Naive thymus-derived CD8-positive, alpha-beta T cell (primary cell): ENCODE results near the gene OR2D2. TPM values are rescaled to one million over a fixed set of nuclear protein-coding genes. Genes with fewer than 3 reads are reported as not detected.

Experiments
- ATAC-seq, 2 donors: fragments of 150-1000 bp; cut with Tn5 transposase in 1 of 2; sonication (Bioruptor Pico), chemical (Tn5 transposase) in 1 of 2; 1 replicate in 1 of 2; 2 replicates in 1 of 2; pipeline ENCODE4 v1.10.0; 2021; ENCODE audit warnings: mild to moderate bottlenecking in 2 of 2, moderate library complexity in 2 of 2
- POLR2A ChIA-PET: fragments of 350-600 bp; sonication (Branson Sonifier 250); formaldehyde crosslinking; loops from one replicate; lab custom pipeline; 2021; ENCODE audit warnings: antibody characterized with exemption; lab: Charles Lee
- DNase-seq, 10 donors: peaks; one replicate each; pipeline versions ENCODE4 v3.0.0 to v3.0.0-alpha.2; 2020 to 2022
- H3K27ac Mint-ChIP-seq, 10 donors: one replicate each; pipeline ENCODE4 v1.8.0; 2020 to 2022; ENCODE audit warnings: mild to moderate bottlenecking in 10 of 10, mixed read lengths in 10 of 10, moderate library complexity in 4 of 10, inconsistent platforms in 1 of 10
- H3K27me3 Mint-ChIP-seq, 5 donors: one replicate each; pipeline ENCODE4 v1.8.0; 2021 to 2022; ENCODE audit warnings: mixed read lengths in 5 of 5
- H3K36me3 Mint-ChIP-seq, 3 donors: one replicate each; pipeline ENCODE4 v1.8.0; 2020 to 2022; ENCODE audit warnings: mixed read lengths in 3 of 3, mild to moderate bottlenecking in 2 of 3, inconsistent platforms in 1 of 3
- H3K4me1 Mint-ChIP-seq, 4 donors: one replicate each; pipeline ENCODE4 v1.8.0; 2021 to 2022; ENCODE audit warnings: mixed read lengths in 4 of 4
- H3K4me3 Mint-ChIP-seq, 10 donors: one replicate each; pipeline ENCODE4 v1.8.0; 2020 to 2022; ENCODE audit warnings: mild to moderate bottlenecking in 10 of 10, mixed read lengths in 10 of 10, moderate library complexity in 6 of 10, inconsistent platforms in 1 of 10
- H3K9me3 Mint-ChIP-seq, 9 donors: one replicate each; pipeline ENCODE4 v1.8.0; 2020 to 2022; ENCODE audit warnings: mixed read lengths in 9 of 9, mild to moderate bottlenecking in 3 of 9, inconsistent platforms in 1 of 9, moderate library complexity in 1 of 9
- polyA plus RNA-seq, 3 donors: library from polyadenylated mRNA; unstranded; fragments of 300-500 nt; fragmentation: Illumina TruSeq; gene quantifications; one replicate each; pipeline ENCODE4 v1.2.3, GENCODE V29; 2021
- total RNA-seq, 8 experiments: library from RNA in 2 of 8; stranded (reverse) in 2 of 8; gene quantifications; one replicate each; pipeline ENCODE4 v1.2.3 and lab custom pipeline; 2021 to 2026

The OR2D2 gene, protein sequence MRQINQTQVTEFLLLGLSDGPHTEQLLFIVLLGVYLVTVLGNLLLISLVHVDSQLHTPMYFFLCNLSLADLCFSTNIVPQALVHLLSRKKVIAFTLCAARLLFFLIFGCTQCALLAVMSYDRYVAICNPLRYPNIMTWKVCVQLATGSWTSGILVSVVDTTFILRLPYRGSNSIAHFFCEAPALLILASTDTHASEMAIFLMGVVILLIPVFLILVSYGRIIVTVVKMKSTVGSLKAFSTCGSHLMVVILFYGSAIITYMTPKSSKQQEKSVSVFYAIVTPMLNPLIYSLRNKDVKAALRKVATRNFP
- total RNA-seq = not detected
- not detected for polyA plus RNA-seq
- 0 to 0.06 (median 0) reads per million in 6 experiments for total RNA-seq (lab: John Stamatoyannopoulos, UW)

GRCh38 chr11:6892400-6892799 is at the start of gene OR2D2:
TSS of gene OR2D2 (minus strand) at chr11:6892500. CDS start at chr11:6892500, 0 bp downstream.
- POLR2A ChIA-PET = no interaction called here
- peaks cover 0 to 10% (median 0%) of the 10 kb centered on the region in 9 donors for H3K9me3 Mint-ChIP-seq
- DNase-seq (no peak), ATAC-seq (no peak)
- H3K27me3 Mint-ChIP-seq = peaks cover 10 to 38% (median 18%) of the 10 kb centered on the region in 5 donors
- no peaks in the 10 kb centered on the region for H3K4me1 Mint-ChIP-seq
- H3K4me3 Mint-ChIP-seq = no peak within 1 kb of the TSS
- H3K27ac Mint-ChIP-seq = no peak within 1 kb of the TSS
- H3K36me3 Mint-ChIP-seq = no peaks in the 10 kb centered on the region

DNA sequence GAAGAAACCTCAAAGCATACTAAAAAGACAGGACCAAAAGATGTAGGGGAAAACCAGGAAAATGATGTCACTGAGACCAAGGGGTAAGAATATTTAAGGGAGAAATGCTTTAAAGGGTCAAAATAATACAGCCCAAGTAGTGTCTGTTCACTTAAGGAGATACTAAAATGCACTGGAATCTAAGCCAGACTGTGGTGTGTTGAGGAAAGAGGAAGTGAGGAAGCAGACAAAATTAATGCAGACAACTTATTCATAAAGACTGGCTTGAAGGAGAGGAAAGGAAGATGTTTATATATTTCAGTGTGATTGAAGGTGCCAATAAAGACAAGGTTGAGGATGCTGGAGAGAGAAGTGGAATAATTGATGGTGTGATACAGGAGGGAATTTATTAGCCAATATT is 49.7 kb upstream of the OR2D2 start:
- Mint-ChIP-seq H3K27me3 (peaks cover 0 to 2% (median 0%) of the 10 kb centered on the region in 5 donors), H3K36me3 (no peaks in the 10 kb centered on the region), H3K9me3 (no peaks in the 10 kb centered on the region), H3K4me3 (no peak overlapping the region), H3K27ac (no peak overlapping the region), H3K4me1 (no peaks in the 10 kb centered on the region)
- ATAC-seq (no peak), DNase-seq (no peak)
- POLR2A ChIA-PET = no interaction called here

DNA sequence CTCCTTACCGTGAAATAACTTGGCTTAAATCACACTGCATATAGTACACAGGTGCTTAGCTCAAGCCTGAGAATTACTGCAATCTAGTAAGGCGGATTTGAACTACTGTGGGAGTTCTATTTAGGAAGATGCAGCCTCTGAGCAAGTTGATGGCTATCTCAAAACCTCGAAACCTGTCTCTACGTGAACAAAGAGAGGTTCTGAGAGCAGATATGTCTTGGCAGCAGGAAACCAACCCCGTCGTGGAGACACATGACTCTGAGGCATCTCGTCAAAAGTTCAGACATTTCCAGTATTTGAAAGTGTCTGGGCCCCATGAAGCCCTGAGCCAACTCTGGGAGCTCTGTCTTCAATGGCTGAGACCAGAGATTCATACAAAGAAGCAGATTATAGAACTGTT is 39.8 kb upstream of the OR2D2 start:
- H3K27me3 Mint-ChIP-seq = peaks cover 28 to 71% (median 34%) of the 10 kb centered on the region in 5 donors
- H3K36me3 Mint-ChIP-seq = peaks cover 0 to 7% (median 0%) of the 10 kb centered on the region in 3 donors
- no peak for ATAC-seq
- POLR2A ChIA-PET = no interaction called here
- no peak for DNase-seq
- H3K9me3 Mint-ChIP-seq = peaks cover 0 to 3% (median 0%) of the 10 kb centered on the region in 9 donors
- H3K27ac Mint-ChIP-seq = no peak overlapping the region
- peaks cover 6 to 8% (median 6%) of the 10 kb centered on the region in 4 donors for H3K4me1 Mint-ChIP-seq
- no peak overlapping the region for H3K4me3 Mint-ChIP-seq

DNA sequence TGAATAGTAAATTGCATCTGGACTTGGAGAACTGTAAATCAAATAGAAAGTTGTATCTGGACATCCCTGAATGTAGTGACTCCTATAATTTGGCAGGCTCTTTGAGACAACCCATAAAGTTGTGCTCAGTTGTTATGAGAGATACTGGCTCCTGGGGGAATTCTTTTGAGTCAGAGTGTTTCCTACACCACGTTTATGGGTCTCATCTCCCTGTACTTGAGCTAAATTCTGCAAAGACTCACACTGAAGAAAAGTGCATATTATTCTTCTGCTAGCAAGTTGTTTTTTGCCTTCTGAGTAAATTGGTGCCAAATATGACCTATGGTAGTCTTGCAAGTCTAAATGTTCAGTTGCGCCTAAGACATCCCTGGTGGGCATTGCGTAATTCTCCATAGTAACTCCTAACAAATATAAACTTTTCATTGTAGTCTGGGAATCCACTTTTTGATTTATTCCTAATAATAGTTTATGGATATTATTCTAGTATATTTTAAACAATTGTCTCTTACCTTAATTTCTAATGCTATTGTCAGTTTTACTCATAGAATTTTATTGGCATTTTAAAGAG is 38.9 kb upstream of the OR2D2 start:
- DNase-seq (no peak), ATAC-seq (no peak)
- POLR2A ChIA-PET = no interaction called here
- peaks cover 10 to 17% (median 13%) of the 10 kb centered on the region in 4 donors for H3K4me1 Mint-ChIP-seq
- no peak overlapping the region for H3K27ac Mint-ChIP-seq
- H3K36me3 Mint-ChIP-seq = peaks cover 0 to 8% (median 0%) of the 10 kb centered on the region in 3 donors
- peaks cover 0 to 3% (median 0%) of the 10 kb centered on the region in 9 donors for H3K9me3 Mint-ChIP-seq
- H3K4me3 Mint-ChIP-seq = no peak overlapping the region
- H3K27me3 Mint-ChIP-seq = peaks cover 28 to 80% (median 35%) of the 10 kb centered on the region in 5 donors

GRCh38 chr11:6928916-6929315 is 36.6 kb upstream of the OR2D2 start:
- H3K4me1 Mint-ChIP-seq = peaks cover 16 to 24% (median 19%) of the 10 kb centered on the region in 4 donors
- no peak for DNase-seq
- peaks cover 0 to 8% (median 0%) of the 10 kb centered on the region in 3 donors for H3K36me3 Mint-ChIP-seq
- H3K9me3 Mint-ChIP-seq = peaks cover 0 to 3% (median 0%) of the 10 kb centered on the region in 9 donors
- no peak overlapping the region for H3K4me3 Mint-ChIP-seq
- no peak overlapping the region for H3K27ac Mint-ChIP-seq
- H3K27me3 Mint-ChIP-seq = peaks cover 16 to 79% (median 46%) of the 10 kb centered on the region in 5 donors
- no peak for ATAC-seq
- POLR2A ChIA-PET = no interaction called here

- H3K9me3 Mint-ChIP-seq = peaks cover 0 to 3% (median 0%) of the 10 kb centered on the region in 9 donors
- POLR2A ChIA-PET = no interaction called here
- H3K4me1 Mint-ChIP-seq = peaks cover 16 to 24% (median 19%) of the 10 kb centered on the region in 4 donors
- H3K27me3 Mint-ChIP-seq = peaks cover 5 to 61% (median 42%) of the 10 kb centered on the region in 5 donors
- H3K27ac Mint-ChIP-seq = peak overlapping the region in 2 of 10 donors; percentile 4 to 22
- peak overlapping the region in 9 of 10 donors; percentile 60 to 92 (median 80) for H3K4me3 Mint-ChIP-seq
- ATAC-seq (no peak), DNase-seq (no peak)
- peaks cover 0 to 8% (median 0%) of the 10 kb centered on the region in 3 donors for H3K36me3 Mint-ChIP-seq
These were observed 34.8 kb upstream of the OR2D2 start for GRCh38 chr11:6927030-6927617.

- Mint-ChIP-seq H3K9me3 (peaks cover 0 to 3% (median 0%) of the 10 kb centered on the region in 9 donors), H3K4me3 (peak within 1 kb of the TSS; percentile 16 to 92 (median 80)), H3K36me3 (peaks cover 0 to 8% (median 0%) of the 10 kb centered on the region in 3 donors), H3K27ac (peak within 1 kb of the TSS in 5 of 10 donors; percentile 1 to 78 (median 22)), H3K27me3 (peaks cover 3 to 64% (median 46%) of the 10 kb centered on the region in 5 donors), H3K4me1 (peaks cover 16 to 24% (median 19%) of the 10 kb centered on the region in 4 donors)
- ATAC-seq (peak; percentile 73 to 77), DNase-seq (peak in 7 of 10 donors; percentile 2 to 64 (median 23))
- POLR2A ChIA-PET = no interaction called here
These were observed 34.1 kb upstream of the OR2D2 start, which contains the start of gene ZNF215 for GRCh38 chr11:6926208-6927029. TSS of gene ZNF215 (plus strand) at chr11:6926426. CDS start at chr11:6932273, 5,847 bp downstream.

GRCh38 chr11:6925636-6926207 is 33.4 kb upstream of the OR2D2 start:
- H3K4me3 Mint-ChIP-seq = peak overlapping the region; percentile 16 to 92 (median 80)
- H3K9me3 Mint-ChIP-seq = peaks cover 0 to 3% (median 2%) of the 10 kb centered on the region in 9 donors
- H3K27ac Mint-ChIP-seq = peak overlapping the region in 3 of 10 donors; percentile 1 to 68 (median 4)
- H3K27me3 Mint-ChIP-seq = peaks cover 7 to 70% (median 45%) of the 10 kb centered on the region in 5 donors
- H3K4me1 Mint-ChIP-seq = peaks cover 16 to 24% (median 19%) of the 10 kb centered on the region in 4 donors
- DNase-seq (no peak), ATAC-seq (peak in 1 of 2 donors; percentile 55)
- POLR2A ChIA-PET = no interaction called here
- H3K36me3 Mint-ChIP-seq = peaks cover 0 to 8% (median 0%) of the 10 kb centered on the region in 3 donors

DNA sequence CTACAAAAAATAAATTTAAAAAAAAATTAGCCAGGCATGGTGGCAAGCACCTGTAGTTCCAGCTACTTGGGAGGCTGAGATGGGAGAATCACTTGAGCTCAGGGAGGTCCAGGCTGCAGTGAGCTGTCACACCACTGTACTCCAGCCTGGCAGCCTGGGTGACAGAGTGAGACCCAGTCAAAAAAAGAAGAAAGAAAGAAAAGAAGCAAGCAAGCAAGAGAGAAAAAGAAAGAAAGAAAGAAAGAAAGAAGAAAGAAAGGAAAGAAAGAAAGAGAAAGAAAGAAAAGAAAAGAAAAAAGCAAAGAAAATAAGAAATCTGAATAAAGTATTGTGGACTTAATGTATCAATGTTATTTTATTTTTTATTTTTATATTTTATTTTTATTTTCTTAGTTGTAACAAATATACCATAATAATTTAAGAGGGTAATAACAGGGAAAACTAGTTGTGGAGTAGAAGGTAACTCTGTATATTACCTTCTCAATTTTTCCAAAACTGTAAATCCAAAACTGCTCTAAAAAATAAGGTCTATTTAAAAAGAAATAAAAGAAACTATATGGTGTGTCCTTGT is 32.8 kb upstream of the OR2D2 start:
- Mint-ChIP-seq H3K36me3 (peaks cover 0 to 4% (median 0%) of the 10 kb centered on the region in 3 donors), H3K4me1 (peaks cover 16 to 24% (median 19%) of the 10 kb centered on the region in 4 donors), H3K27me3 (peaks cover 4 to 65% (median 41%) of the 10 kb centered on the region in 5 donors), H3K9me3 (peaks cover 0 to 3% (median 2%) of the 10 kb centered on the region in 9 donors), H3K4me3 (peak overlapping the region in 3 of 10 donors; percentile 17 to 91 (median 88)), H3K27ac (peak overlapping the region in 2 of 10 donors; percentile 25 to 63)
- POLR2A ChIA-PET = no interaction called here
- no peak for DNase-seq
- no peak for ATAC-seq

GRCh38 chr11:6920702-6921101 is 28.4 kb upstream of the OR2D2 start, which contains the start of gene OR2D3:
TSS of gene OR2D3 (plus strand) at chr11:6921002. CDS start at chr11:6921002, 0 bp downstream.
- H3K27me3 Mint-ChIP-seq = peaks cover 7 to 41% (median 27%) of the 10 kb centered on the region in 5 donors
- POLR2A ChIA-PET = no interaction called here
- no peaks in the 10 kb centered on the region for H3K36me3 Mint-ChIP-seq
- H3K4me1 Mint-ChIP-seq = peaks cover under 1 to 2% (median 2%) of the 10 kb centered on the region in 4 donors
- H3K4me3 Mint-ChIP-seq = no peak within 1 kb of the TSS
- no peak within 1 kb of the TSS for H3K27ac Mint-ChIP-seq
- DNase-seq (no peak), ATAC-seq (no peak)
- H3K9me3 Mint-ChIP-seq = peaks cover 0 to 3% (median 0%) of the 10 kb centered on the region in 9 donors

GRCh38 chr11:6919698-6920097 is 27.4 kb upstream of the OR2D2 start:
- Mint-ChIP-seq H3K27me3 (peaks cover 7 to 35% (median 24%) of the 10 kb centered on the region in 5 donors), H3K4me3 (no peak overlapping the region), H3K27ac (no peak overlapping the region), H3K36me3 (no peaks in the 10 kb centered on the region), H3K9me3 (peaks cover 0 to 3% (median 0%) of the 10 kb centered on the region in 9 donors), H3K4me1 (no peaks in the 10 kb centered on the region)
- POLR2A ChIA-PET = no interaction called here
- no peak for DNase-seq
- ATAC-seq = no peak
